G401.6 (cell line): Measurements from ENCODE around the gene PLCD4.

Source experiments
- FAIRE-seq: peaks from 2 replicates; lab custom pipeline; 2012; peaks lifted over from hg19 to GRCh38; lab: Jason Lieb, UNC

The PLCD4 gene

GRCh38 chr2:218622606-218623365 lies 15.1 kb downstream of the PLCD4 start:
- FAIRE-seq = no peak

- FAIRE-seq = no peak
These were observed 15.6 kb downstream of the PLCD4 start for GRCh38 chr2:218623366-218623705.

- FAIRE-seq = no peak
These were observed 18.7 kb downstream of the PLCD4 start for GRCh38 chr2:218626369-218626768.

GRCh38 chr2:218627939-218628338 lies 20.2 kb downstream of the PLCD4 start:
- no peak for FAIRE-seq

- FAIRE-seq = no peak
These were observed 24.1 kb downstream of the PLCD4 start for GRCh38 chr2:218631837-218632236.

GRCh38 chr2:218635719-218636118 lies 28.0 kb downstream of the PLCD4 start:
- FAIRE-seq = no peak

GRCh38 chr2:218638372-218638771 lies 30.7 kb downstream of the PLCD4 start:
- FAIRE-seq = no peak

- no peak for FAIRE-seq
These were observed 34.5 kb downstream of the PLCD4 start for GRCh38 chr2:218642121-218642656.

- no peak for FAIRE-seq
These were observed 35.1 kb downstream of the PLCD4 start for GRCh38 chr2:218642786-218643185.

- no peak for FAIRE-seq
These were observed 36.1 kb downstream of the PLCD4 start for GRCh38 chr2:218643751-218644310.

GRCh38 chr2:218644721-218645120 lies 37.0 kb downstream of the PLCD4 start:
- FAIRE-seq = no peak

- no peak for FAIRE-seq
These were observed 37.4 kb downstream of the PLCD4 start for GRCh38 chr2:218645126-218645525.

GRCh38 chr2:218648088-218648786 lies 40.5 kb downstream of the PLCD4 start:
- FAIRE-seq = peak; percentile 90

GRCh38 chr2:218648787-218649100 lies 41.0 kb downstream of the PLCD4 start:
- FAIRE-seq = no peak

GRCh38 chr2:218655751-218656150 lies 48.1 kb downstream of the PLCD4 start:
- no peak for FAIRE-seq

GRCh38 chr2:218658671-218659257 lies 51.1 kb downstream of the PLCD4 start:
- FAIRE-seq = peak; percentile 25

- FAIRE-seq = peak; percentile 95
These were observed 51.7 kb downstream of the PLCD4 start, which contains the start of the genes BCS1L and ZNF142 for GRCh38 chr2:218659258-218659987. Gene BCS1L (plus strand): TSS chr2:218659683. CDS start chr2:218660988, 1,305 bp downstream. Gene ZNF142 (minus strand): TSS chr2:218659623. CDS start chr2:218656429, 3,194 bp downstream.

GRCh38 chr2:218659988-218660358 lies 52.3 kb downstream of the PLCD4 start:
- FAIRE-seq = no peak

GRCh38 chr2:218662377-218662776 lies 54.7 kb downstream of the PLCD4 start:
- no peak for FAIRE-seq

- FAIRE-seq = no peak
These were observed 55.1 kb downstream of the PLCD4 start for GRCh38 chr2:218662827-218663226.

- no peak for FAIRE-seq
These were observed 56.2 kb downstream of the PLCD4 start for GRCh38 chr2:218663901-218664300.

- no peak for FAIRE-seq
These were observed 57.0 kb downstream of the PLCD4 start for GRCh38 chr2:218664653-218665052.
